GM12801 (cell line): ENCODE data around the gene DOCK1.

Experiments
- CTCF ChIP-seq: IDR thresholded peaks from one replicate; pipeline ENCODE4 v1.5.1; 2011; ENCODE audit warnings: control low read depth; ENCODE audit not compliant: insufficient read length; ENCODE audit errors: extremely low read depth

The DOCK1 gene

DNA sequence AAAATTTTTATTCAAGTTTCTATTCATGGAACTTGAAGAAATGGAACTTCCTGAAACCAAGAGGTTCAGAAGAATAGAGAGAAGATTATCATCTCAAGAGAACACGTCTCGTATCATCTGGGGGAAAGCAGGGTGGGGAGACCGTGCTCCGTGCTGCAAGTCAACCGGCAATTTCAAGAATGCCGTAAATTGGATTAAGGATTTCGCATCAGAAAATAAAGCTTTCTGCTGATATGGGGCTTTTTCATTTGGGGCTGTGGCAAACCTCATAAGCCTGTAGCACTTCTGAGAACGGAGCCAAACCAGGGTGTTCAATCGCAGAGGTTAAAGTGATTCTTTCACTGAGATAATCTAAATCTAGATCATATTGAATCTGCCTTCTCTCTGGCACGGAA, 493.7 kb downstream of the DOCK1 start:
- no peak for TF ChIP-seq CTCF

GRCh38 chr10:127399668-127400067, 494.4 kb downstream of the DOCK1 start:
- no peak for TF ChIP-seq CTCF

DNA sequence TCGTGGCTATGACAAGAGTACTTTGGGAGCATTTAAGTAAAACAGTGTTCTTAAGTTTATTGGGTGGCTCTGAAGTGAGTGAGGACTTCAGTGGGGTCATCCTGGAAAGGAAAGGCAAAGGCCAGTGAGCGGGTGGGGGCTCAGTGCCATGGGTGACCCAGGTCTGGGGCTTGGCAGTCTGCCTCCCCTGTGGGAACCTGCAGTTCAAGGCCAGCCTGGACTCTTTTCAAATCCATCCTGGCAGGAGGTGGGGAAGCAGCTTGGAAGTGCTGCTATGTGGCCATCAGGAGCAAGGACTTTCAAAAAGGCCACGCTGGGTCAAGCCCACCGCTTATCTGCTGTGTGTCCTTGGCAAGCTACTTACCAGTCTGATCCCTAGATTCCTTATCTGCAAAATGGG, 495.0 kb downstream of the DOCK1 start:
- no peak for TF ChIP-seq CTCF

DNA sequence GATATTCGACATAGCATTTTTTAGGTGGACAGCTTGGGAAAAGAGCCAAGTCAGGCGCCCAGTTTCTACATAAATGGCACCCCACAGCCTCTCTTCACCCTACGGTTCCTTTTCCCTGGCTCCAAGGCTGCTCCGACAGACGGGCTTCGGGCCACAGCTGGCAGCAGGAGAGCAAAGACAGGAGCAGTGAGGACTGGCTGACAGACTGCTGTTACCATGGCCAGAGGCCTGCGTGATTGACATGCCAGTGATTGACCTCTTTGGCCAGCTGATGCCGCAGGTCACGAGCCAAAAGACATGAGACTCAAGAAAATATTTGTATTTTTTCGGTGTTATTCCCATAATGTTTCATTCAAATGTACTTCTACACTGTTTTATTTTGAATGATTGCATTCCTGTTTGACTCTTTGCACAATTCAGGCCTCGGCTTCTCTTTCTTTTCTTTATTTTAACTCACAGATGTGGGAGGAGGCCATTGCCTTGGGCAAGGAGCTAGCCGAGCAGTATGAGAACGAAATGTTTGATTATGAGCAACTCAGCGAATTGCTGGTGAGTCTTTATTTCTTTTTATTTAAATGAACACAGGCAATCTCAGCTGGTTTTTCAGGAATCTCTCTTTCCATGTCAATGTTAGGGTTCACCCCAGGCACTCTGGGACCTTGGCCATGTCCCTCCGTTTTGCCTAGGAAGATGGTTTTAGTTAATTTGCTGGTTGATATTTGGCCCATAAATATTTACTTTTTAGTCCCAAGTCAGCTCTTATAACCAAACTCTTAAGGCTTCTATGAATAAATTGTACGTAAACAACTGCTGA, 497.6 kb downstream of the DOCK1 start:
- TF ChIP-seq CTCF: no peak

- TF ChIP-seq CTCF: no peak
Measured at GRCh38 chr10:127405221-127405620, 500.0 kb downstream of the DOCK1 start.

DNA sequence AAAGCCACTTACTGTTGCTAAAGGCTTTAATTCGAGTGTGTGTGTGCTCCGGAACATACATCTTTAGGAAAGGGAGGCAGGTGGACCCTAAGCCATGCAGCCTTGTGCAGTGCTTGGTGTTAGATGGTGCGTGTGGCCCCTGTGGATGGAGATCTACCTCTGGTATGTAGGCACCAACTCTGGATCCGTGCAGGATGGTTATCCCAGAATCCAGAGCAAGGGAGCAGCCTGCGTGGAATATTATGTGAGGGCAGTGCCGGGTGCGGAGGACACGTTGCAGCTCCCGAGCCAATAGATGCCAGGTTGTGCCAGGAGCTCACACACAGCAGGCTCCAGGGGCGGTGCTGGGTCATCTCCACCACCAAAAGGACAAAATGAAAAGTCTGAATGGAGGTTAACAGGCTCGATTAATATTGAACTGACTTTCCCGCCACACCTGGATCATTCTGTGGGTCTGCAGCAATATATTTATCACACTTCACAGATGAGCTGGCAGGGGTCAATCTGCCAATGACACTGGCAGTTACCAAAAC, 500.9 kb downstream of the DOCK1 start:
- TF ChIP-seq CTCF: no peak

GRCh38 chr10:127407551-127407950, 502.3 kb downstream of the DOCK1 start:
- no peak for TF ChIP-seq CTCF
